Coronary artery (tissue), 2 donors: ENCODE measurements around the gene LPCAT3.

ENCODE experiments used
- DNase-seq: peaks from one replicate; pipeline ENCODE4 v3.0.0-alpha.2; 2017; ENCODE audit warnings: low spot score
- H3K27ac ChIP-seq, 2 donors: fragments of 200-600 bp; sonication (generic); one replicate each; pipeline ENCODE4 v1.5.1; 2016 to 2019
- H3K4me3 ChIP-seq: fragments of 200-600 bp; sonication (generic); 2 replicates; pipeline ENCODE4 v1.5.1; 2016; ENCODE audit warnings: mild to moderate bottlenecking, moderate library complexity
- CTCF ChIP-seq: fragments of 200-600 bp; sonication (generic); IDR thresholded peaks from one replicate; pipeline ENCODE4 v1.5.1; 2019; ENCODE audit warnings: antibody characterized with exemption

Gene LPCAT3

GRCh38 chr12:7035463-7035862 lies 17.2 kb upstream of the LPCAT3 start:
- no peak overlapping the region for H3K4me3 ChIP-seq
- TF ChIP-seq CTCF: no peak
- no peak for DNase-seq
- H3K27ac ChIP-seq: no peak overlapping the region

- no peak for TF ChIP-seq CTCF
- DNase-seq: no peak
- H3K4me3 ChIP-seq: no peak overlapping the region
These were observed 16.2 kb upstream of the LPCAT3 start for GRCh38 chr12:7034464-7034863.

GRCh38 chr12:7032990-7033389 lies 14.7 kb upstream of the LPCAT3 start:
- no peak for TF ChIP-seq CTCF
- Histone ChIP-seq H3K4me3 (no peak overlapping the region), H3K27ac (no peak overlapping the region)
- DNase-seq: no peak

More at GRCh38 chr12:7034464-7034863, 16.2 kb upstream of the LPCAT3 start:
- H3K27ac ChIP-seq: no peak overlapping the region

- Histone ChIP-seq H3K27ac (no peak overlapping the region), H3K4me3 (no peak overlapping the region)
- TF ChIP-seq CTCF: no peak
- no peak for DNase-seq
These were observed 13.0 kb upstream of the LPCAT3 start for GRCh38 chr12:7031306-7031705.

GRCh38 chr12:7026854-7027253 lies 8.6 kb upstream of the LPCAT3 start:
- no peak for TF ChIP-seq CTCF
- Histone ChIP-seq H3K27ac (no peak overlapping the region), H3K4me3 (no peak overlapping the region)
- DNase-seq: no peak

- Histone ChIP-seq H3K27ac (no peak overlapping the region), H3K4me3 (no peak overlapping the region)
- DNase-seq: no peak
- TF ChIP-seq CTCF: no peak
These were observed 4.8 kb upstream of the LPCAT3 start for GRCh38 chr12:7023114-7023513.

GRCh38 chr12:7021956-7022355 lies 3.7 kb upstream of the LPCAT3 start:
- Histone ChIP-seq H3K4me3 (no peak overlapping the region), H3K27ac (no peak overlapping the region)
- TF ChIP-seq CTCF: no peak
- DNase-seq: no peak
